HG02840 (cell line): ENCODE results near the gene PRRT2.

Experiments
- ATAC-seq: cut with Tn5 transposase; IDR thresholded peaks from one replicate; pipeline ENCODE4 v1.9.1; 2021; ENCODE audit warnings: mild to moderate bottlenecking, moderate library complexity, moderate number of reproducible peaks; ENCODE audit not compliant: unreplicated experiment, low FRiP score

Gene PRRT2

DNA sequence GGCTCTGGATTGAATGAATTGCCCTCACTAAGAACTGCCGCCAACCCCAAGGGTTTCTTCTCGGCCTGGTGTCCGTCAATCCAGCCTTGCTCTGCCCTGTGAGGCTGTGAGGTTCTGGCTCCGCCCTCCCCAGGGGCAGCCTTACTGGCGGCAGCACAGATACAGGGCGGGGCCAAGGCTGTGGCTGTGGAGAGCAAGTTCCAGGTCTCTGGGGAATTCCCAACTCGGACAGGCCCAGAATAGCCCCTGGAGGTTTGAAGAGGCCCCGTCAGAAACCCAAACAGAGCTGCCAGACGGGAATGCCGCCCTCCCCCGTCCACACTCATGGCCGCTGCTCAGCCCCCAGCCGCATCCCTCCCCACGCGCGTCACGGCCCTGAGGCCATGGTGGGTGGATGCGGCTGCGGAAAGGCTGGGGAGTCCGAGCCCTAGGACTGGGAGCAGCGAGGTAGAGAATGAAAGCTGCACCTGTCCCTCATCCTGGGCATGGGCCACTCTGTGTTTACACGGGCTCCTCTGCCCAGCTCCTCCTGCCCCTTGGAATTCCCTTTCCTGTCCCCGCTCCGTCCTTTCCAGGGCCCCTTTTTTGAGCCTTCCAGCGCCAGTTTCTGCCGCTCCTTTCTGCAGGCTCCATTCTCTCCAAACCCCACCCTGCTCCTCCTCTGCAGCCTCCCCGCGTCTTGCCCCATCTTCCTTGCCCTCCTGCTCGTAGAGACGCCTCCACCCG, 660 bp upstream of the PRRT2 start:
- ATAC-seq: peak; percentile 22

DNA sequence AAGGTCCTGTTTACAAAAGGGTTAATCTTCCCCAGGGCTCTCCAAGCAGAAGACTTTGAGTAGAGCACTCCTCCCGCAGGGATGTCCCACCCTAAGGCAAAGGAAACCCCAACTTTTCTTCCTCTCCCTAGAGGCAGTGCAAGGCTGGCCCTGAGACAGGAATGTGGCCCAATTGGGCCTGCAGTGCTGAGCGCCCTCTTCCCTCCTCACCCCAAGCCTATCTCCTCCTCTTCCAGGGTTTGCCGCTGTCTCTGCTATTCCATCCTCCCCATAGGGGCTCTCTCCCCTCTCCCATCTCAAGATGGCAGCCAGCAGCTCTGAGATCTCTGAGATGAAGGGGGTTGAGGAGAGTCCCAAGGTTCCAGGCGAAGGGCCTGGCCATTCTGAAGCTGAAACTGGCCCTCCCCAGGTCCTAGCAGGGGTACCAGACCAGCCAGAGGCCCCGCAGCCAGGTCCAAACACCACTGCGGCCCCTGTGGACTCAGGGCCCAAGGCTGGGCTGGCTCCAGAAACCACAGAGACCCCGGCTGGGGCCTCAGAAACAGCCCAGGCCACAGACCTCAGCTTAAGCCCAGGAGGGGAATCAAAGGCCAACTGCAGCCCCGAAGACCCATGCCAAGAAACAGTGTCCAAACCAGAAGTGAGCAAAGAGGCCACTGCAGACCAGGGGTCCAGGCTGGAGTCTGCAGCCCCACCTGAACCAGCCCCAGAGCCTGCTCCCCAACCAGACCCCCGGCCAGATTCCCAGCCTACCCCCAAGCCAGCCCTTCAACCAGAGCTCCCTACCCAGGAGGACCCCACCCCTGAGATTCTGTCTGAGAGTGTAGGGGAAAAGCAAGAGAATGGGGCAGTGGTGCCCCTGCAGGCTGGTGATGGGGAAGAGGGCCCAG, 1.0 kb downstream of the PRRT2 start:
- ATAC-seq: no peak

DNA sequence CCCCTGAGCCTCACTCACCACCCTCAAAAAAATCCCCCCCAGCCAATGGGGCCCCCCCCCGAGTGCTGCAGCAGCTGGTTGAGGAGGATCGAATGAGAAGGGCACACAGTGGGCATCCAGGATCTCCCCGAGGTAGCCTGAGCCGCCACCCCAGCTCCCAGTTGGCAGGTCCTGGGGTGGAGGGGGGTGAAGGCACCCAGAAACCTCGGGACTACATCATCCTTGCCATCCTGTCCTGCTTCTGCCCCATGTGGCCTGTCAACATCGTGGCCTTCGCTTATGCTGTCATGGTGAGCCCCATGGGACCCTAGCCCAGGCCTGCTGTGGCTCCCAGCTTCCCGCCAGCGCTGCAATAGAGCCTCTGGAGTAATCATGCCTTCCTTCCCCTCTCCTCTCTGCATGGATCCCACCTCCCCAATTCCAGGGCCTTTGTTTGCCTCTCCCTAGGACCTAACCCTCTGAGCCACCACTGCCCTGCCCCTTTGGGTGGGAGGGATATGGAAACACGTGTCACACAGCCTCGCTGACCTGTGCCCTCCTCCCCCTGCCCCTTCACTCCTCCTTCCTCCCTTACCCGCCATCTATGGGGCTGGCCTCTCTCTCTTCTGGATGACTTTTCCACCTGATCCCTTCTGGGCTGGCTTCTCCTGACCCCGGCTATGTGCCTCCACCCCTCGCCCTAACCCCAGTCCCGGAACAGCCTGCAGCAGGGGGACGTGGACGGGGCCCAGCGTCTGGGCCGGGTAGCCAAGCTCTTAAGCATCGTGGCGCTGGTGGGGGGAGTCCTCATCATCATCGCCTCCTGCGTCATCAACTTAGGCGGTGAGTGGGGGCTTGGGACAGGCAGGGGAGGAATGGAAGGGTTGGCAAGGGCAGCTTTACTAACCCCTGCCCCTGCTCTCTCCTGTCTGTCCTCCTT, 1.9 kb downstream of the PRRT2 start:
- no peak for ATAC-seq

DNA sequence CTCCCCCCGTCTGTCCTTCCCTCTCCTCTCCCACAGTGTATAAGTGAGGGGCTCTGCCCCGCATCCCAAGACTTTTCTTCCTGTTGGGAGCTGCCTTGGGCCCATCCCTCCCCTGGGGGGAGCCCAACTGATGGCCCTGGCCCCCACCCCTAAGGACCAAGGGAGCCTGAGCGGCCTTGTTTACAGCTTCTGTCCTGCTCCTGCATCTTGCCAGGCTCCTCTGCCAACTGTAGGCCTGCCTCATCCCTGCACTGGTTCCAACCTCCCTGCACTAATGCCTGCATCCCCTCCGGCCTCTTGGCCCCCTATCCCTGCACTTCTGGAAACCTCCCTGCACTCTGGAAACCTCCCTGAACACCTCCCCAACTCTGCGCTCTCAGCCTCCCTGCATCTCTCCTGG, 2.6 kb downstream of the PRRT2 start:
- no peak for ATAC-seq

DNA sequence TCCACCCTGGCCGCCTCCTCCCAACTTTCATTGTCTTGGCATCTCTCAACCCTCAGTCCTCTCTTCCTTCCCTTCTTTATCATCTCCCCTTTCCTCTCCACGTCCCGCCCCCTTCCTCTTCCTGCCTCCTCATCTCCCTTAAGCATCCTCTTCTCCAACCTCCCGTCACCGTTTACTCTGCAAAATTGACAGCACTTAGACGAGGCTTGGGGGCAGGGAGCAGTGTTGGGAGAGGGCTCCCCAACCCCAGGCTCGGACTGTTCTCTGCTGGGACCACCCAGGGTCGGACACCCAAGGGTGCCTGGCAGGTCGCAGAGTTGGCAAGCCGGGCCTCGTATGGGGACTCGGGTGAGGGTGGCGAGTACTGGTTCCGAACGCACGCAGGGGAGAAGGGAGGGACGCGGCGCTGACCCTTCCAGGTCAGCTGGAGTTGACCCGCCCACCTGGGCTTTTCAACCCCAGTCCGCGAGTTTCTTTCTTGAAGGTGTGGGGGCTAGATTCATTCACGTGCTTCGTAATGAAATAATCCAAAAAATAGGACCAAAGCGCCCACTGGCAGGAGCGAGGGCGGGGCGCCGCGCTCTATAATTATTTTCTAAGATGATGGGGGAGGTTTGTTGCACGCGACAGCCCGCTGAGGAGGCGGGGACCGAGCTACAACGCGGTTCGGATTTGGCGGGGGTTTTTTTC, 3.2 kb downstream of the PRRT2 start:
- no peak for ATAC-seq

DNA sequence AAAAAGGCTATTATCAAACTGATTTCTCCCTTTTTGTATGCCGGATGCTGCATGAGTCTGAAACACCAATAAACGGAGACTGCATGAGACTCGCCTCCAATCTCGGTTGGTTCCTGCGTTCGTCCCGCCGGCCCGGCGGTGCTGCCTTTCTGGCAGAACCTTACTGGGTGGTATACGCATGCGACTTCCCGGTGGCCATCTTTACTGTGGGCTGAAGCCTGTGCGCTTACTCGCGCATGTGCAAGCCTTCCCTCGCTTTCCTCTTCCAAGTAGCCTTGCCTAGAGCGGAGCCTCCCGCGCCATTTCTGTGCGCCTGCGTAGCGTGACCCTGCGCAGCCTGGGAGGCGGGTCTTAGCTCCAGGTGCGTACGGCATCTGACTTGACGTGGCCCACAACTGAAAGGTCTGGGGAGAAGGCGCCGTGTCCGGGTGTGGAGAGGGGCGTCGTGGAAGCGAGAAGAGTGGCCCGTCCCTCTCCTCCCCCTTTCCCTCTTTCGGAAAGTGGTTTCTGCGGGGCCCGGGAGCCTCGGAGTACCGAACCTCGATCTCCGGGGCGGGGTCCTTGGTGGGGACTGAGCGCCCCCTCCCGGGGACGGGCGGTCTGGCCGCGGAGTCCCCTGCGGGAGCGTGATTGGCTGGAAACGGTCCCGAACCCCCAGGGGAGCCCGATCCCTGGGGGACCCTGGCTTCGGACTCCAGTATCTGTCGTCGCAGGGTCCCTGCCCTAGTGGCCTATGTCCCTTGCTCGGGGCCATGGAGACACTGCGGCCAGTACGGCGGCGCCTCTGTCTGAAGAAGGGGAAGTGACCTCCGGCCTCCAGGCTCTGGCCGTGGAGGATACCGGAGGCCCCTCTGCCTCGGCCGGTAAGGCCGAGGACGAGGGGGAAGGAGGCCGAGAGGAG, 4.0 kb downstream of the PRRT2 start, which contains the start of gene PAGR1:
PAGR1 (plus strand) TSS at position 360 of the 901 bp plus-strand sequence; CDS start at position 734, 374 bp downstream.
- ATAC-seq: peak; percentile 63

DNA sequence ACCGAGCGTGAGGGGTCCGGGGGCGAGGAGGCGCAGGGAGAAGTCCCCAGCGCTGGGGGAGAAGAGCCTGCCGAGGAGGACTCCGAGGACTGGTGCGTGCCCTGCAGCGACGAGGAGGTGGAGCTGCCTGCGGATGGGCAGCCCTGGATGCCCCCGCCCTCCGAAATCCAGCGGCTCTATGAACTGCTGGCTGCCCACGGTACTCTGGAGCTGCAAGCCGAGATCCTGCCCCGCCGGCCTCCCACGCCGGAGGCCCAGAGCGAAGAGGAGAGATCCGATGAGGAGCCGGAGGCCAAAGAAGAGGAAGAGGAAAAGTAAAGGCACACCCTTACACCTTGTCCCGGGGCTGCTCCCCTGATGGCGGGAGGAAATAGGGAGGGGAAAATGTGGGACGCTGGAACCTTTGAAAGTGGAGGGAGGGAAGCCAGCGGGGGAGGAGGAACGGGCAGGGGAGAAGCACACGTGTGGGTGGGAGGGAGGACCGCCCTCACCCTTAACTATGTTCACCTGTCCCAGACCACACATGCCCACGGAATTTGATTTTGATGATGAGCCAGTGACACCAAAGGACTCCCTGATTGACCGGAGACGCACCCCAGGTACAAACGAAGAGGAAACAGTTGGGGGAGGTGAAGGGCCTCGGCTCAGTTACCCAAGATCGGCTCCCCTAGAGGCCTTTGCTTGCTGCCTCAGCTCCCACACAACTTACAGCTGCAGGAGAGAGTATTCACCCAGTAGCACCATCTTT, 4.9 kb downstream of the PRRT2 start:
- no peak for ATAC-seq

DNA sequence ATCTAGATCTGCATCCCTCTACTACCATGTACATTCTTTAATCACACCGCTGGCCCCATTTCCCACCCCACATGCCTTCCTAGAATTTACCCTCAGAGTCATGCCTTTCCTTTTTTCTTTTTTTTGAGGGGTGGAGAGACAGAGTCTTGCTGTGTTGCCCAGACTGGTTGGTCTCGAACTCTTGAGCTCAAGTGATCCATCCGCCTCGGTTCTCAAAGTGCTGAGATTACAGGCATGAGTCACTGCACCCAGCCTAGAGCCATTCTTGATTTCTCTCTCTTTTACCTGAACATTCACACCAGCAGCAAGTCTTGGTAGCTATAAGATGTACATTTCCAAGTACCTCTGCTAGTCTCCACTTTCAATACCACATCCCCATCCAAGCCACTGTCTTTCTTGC, 6.1 kb downstream of the PRRT2 start:
- ATAC-seq: no peak

DNA sequence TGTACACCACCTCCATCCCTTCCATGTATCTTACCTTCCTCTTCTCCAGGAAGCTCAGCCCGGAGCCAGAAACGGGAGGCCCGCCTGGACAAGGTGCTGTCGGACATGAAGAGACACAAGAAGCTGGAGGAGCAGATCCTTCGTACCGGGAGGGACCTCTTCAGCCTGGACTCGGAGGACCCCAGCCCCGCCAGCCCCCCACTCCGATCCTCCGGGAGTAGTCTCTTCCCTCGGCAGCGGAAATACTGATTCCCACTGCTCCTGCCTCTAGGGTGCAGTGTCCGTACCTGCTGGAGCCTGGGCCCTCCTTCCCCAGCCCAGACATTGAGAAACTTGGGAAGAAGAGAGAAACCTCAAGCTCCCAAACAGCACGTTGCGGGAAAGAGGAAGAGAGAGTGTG, 7.5 kb downstream of the PRRT2 start:
- no peak for ATAC-seq

DNA sequence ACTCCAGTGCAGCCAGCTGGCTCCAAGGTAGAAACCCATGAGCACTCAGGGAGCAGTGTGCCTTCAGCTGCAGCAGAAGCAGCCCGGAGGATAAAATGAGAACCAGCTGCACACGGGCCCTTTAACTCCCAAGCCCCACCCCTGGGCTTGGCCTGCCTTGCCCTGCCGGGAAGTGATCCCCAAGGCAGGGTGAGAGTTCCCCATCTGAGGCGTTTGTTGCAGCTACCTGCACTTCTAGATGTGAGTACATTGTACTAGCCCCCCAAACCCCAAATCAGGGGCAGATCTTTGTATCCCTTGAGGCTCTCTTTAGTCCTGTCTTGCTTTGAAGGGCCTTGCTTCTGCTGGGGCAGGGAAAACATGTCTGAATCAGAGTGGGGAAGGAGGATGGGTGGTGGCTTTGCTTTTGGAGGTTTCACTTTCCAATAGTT, 8.3 kb downstream of the PRRT2 start, which contains the start of gene MVP:
MVP (plus strand) TSS at position 192 of the 431 bp plus-strand sequence. CDS start 10,088 bp downstream, outside the sequence.
- ATAC-seq: no peak

DNA sequence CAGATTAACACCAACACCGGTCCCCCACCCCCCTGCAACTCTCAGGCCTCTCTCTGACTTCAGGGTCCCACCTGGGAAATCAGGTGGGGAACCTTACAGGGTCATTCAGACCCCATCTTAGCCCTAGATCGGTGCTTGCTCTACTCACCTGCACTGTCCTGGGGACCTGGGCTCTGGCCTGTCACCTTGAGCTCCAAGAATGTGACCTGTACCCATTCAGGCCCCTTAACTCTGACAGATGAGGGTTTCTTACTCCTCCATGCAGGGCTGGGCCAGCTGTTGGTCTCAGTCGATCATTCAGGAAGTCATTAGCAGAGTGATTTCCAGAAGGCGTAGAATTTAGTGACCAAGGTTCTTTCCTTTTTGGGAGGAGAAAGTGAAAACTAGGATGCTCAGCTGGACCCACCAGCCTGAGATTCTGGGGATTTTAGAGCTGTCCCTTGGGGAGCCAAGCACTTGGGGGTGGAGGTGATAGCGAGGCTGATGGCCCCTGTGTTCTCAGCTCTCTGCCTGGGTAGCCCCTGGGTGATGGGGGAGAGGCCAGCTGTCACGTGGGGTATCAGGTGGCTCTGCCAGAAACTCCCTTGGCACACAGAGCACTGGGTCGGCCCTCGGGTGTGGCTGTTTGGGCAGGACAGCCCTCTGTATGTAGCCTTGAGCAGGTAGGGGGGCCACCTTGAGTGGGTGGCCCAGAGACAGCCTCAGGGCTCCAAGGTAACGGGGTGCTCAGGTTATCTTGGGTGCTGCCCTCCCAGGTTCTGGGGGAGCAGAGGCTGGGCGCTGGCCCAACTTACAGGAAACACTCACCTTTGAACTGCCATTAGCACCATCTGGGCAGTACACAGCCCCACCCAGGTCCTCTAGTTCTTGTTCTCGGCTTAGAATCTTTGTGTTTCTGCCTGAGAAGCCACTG, 9.0 kb downstream of the PRRT2 start:
- no peak for ATAC-seq

DNA sequence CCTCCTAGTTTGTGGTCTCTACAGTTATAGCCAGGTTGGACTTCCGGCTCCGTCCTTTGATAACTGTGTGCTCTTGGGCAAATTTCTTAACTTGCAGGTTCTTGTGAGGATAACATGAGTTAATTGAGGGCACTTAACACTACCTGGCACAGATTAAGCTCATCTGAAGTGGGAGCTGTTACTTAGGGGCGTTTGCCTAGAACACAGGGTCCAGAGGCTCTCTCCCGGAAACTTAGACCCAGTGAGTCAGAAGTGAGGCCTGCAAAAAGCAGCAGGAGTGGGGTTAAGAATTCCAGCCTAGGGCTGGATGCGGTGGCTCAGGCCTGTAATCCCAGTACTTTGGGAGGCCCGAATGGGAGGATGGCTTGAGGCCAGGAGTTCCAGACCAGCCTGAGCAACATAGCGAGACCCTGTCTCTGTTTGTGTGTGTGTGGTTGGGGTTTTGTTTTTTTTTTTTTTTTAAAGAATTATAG, 9.7 kb downstream of the PRRT2 start:
- ATAC-seq: no peak

DNA sequence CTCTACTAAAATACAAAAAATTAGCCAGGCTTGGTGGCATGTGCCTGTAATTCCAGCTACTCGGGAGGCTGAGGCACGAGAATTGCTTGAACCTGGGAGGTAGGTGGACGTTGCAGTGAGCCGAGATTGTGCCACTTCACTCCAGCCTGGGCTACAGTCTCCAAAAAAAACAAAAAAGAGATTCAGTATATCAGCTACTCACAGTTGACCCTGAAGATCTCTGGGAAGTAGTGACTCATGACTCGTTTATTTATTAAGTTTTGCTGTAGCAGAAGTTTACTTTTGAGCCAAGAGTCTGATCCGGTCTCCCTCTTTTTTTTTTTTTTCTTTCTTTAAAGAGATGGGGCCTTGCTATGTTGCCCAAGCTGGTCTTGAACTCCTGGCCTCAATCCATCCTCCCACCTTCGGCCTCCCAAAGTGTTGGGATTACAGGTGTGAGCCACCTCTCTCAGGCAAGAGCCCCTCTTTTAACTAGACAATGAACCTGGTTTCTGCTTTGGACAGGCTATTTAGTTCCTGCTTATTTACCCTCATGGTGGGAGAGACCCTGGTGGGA, 12.7 kb downstream of the PRRT2 start:
- ATAC-seq: no peak

DNA sequence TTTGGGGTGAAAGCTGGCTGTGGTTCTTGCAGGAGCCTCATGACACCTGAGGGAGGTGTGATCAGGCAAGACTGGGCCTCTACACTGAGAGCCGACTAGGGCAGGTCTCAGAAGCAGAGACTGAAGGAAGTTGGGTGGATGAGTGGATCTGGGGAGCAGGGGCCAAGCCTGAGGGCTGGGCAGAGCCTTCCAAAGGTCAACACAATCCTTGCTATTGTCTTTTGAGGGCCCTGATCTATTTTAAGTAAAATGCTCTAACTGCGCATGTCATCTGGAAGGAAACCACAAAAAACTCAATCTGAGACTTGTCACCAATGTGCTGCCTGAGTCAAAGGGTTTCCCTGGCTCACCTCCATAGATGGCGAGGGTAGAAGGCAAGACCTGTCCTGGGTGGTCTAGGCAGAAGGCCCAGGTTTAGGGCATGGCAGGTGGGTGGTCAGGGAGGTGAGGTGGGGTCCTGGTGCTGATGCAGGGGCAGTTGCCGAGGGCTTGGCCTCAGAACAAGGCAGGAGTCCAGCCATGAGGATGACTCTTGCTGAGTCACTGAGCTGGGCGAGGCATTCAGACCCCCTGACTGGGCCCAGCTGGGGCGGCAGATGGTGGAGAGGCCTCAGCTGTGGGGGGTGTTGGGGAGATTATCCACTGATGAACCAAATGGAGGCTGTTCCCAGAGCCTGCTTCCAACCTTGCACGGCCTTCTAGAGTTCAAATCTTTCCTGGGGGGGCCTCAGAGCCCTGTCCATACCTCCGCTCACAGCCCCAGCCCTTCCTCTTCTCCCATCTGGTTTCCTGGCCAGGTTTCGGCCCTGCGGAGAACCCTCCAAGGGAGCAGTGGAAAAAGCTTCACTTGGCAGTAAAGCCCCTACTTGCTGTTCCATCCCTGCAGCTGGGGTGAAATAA, 13.4 kb downstream of the PRRT2 start:
- ATAC-seq: no peak

DNA sequence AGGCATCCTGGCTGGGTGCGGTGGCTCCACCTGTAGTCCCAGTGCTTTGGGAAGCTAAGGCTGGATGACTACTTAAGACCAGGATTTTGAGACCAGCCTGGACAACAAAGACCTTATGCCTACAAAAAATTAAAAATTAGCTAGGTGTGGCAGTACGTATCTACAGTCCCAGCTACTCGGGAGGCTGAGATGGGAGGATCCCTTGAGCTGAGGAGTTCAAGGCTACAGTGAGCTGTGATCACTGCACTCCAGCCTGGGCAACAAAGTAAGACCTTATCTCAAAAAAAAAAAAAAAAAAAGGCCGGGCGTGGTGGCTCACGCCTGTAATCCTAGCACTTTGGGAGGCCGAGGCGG, 14.3 kb downstream of the PRRT2 start:
- ATAC-seq: no peak

DNA sequence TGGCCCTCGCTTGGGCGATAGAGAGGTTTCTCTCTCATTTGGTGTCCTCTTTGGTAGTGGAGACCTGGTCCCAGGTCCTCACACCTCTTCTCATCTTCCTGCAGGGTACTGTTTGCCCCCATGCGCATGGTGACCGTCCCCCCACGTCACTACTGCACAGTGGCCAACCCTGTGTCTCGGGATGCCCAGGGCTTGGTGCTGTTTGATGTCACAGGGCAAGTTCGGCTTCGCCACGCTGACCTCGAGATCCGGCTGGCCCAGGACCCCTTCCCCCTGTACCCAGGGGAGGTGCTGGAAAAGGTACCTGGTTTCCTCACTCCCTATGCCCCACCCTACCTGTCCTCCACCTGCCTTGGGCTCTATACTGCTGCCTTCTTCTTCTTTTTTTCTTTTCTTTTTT, 18.8 kb downstream of the PRRT2 start:
- no peak for ATAC-seq
